SW 1271 (cell line): Measurements from ENCODE around the gene MEGF9.
A peak's percentile ranks its signal among the peaks of the same experiment; 100 is the strongest.

Experiments used
- DNase-seq, 2 experiments: peaks; one replicate each; lab custom pipeline; 2025; lab: John Stamatoyannopoulos, UW

MEGF9 gene

GRCh38 chr9:120730654-120731514, 16.6 kb upstream of the MEGF9 start:
- DNase-seq, result no peak

- DNase-seq, result no peak
Observed at GRCh38 chr9:120729791-120730241, 15.5 kb upstream of the MEGF9 start.

GRCh38 chr9:120726484-120726883, 12.2 kb upstream of the MEGF9 start:
- DNase-seq, result no peak

- DNase-seq, result no peak
Observed at GRCh38 chr9:120725907-120726306, 11.6 kb upstream of the MEGF9 start.

GRCh38 chr9:120724757-120725400, 10.6 kb upstream of the MEGF9 start:
- no peak for DNase-seq

- DNase-seq, result no peak
Observed at GRCh38 chr9:120723565-120723964, 9.3 kb upstream of the MEGF9 start.

GRCh38 chr9:120720404-120720803, 6.1 kb upstream of the MEGF9 start:
- no peak for DNase-seq

GRCh38 chr9:120718316-120718715, 4.0 kb upstream of the MEGF9 start:
- no peak for DNase-seq

GRCh38 chr9:120717176-120717575, 2.9 kb upstream of the MEGF9 start:
- no peak for DNase-seq

- no peak for DNase-seq
Observed at GRCh38 chr9:120716483-120716882, 2.2 kb upstream of the MEGF9 start.

GRCh38 chr9:120715389-120715924, 1.2 kb upstream of the MEGF9 start:
- DNase-seq, result no peak

GRCh38 chr9:120714846-120715388, 647 bp upstream of the MEGF9 start:
- DNase-seq, result no peak

- DNase-seq, result no peak
Observed at GRCh38 chr9:120713257-120714087, 798 bp downstream of the MEGF9 start.

GRCh38 chr9:120712539-120713031, 1.7 kb downstream of the MEGF9 start:
- no peak for DNase-seq

GRCh38 chr9:120711841-120712538, 2.3 kb downstream of the MEGF9 start:
- no peak for DNase-seq

GRCh38 chr9:120711354-120711753, 2.9 kb downstream of the MEGF9 start:
- peak in 1 of 2 experiments; percentile 31 for DNase-seq

GRCh38 chr9:120710110-120710981, 3.9 kb downstream of the MEGF9 start:
- DNase-seq, result peak; percentile 33 to 73

GRCh38 chr9:120708526-120709224, 5.6 kb downstream of the MEGF9 start:
- no peak for DNase-seq

GRCh38 chr9:120707170-120707569, 7.1 kb downstream of the MEGF9 start:
- no peak for DNase-seq
